ENCODE measurements around the gene FAM168A.

Gene FAM168A

DNA sequence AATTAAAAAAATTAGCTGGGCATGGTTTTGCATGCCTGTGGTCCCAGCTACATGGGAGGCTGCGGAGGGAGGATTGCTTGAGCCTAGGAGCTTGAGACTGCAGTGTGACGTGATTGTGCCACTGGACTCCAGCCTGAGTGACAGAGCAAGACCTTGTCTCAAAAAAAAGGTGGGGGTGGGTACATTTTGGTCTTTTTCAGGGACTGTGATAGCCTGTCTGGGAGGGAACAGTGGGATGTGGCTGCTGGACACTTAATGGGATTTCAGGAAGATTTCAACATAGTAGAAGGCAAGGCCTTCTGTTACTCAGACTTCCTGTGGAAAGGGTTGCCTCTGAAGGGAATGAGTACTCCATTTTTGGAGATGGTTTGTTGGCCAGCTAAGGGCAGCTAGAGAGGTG is 181.1 kb downstream of the FAM168A start:
- TF ChIP-seq EZH2phosphoT487 (conservative IDR thresholded peaks at IDR 0.05; ENCODE audit: low read length) = no peak
- TF ChIP-seq, protein P1, sequence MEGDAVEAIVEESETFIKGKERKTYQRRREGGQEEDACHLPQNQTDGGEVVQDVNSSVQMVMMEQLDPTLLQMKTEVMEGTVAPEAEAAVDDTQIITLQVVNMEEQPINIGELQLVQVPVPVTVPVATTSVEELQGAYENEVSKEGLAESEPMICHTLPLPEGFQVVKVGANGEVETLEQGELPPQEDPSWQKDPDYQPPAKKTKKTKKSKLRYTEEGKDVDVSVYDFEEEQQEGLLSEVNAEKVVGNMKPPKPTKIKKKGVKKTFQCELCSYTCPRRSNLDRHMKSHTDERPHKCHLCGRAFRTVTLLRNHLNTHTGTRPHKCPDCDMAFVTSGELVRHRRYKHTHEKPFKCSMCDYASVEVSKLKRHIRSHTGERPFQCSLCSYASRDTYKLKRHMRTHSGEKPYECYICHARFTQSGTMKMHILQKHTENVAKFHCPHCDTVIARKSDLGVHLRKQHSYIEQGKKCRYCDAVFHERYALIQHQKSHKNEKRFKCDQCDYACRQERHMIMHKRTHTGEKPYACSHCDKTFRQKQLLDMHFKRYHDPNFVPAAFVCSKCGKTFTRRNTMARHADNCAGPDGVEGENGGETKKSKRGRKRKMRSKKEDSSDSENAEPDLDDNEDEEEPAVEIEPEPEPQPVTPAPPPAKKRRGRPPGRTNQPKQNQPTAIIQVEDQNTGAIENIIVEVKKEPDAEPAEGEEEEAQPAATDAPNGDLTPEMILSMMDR (IDR thresholded peaks at IDR 0.05; ENCODE audit: insufficient read depth, low read length, poor library complexity, severe bottlenecking) = no peak
- Histone ChIP-seq H3K9me2 (replicated peaks; ENCODE audit: insufficient read depth, low read length) (no peaks in the 10 kb centered on the region), H3K4me3 (ENCODE audit: insufficient read depth, low read length, poor library complexity, severe bottlenecking) (no peak overlapping the region)

DNA sequence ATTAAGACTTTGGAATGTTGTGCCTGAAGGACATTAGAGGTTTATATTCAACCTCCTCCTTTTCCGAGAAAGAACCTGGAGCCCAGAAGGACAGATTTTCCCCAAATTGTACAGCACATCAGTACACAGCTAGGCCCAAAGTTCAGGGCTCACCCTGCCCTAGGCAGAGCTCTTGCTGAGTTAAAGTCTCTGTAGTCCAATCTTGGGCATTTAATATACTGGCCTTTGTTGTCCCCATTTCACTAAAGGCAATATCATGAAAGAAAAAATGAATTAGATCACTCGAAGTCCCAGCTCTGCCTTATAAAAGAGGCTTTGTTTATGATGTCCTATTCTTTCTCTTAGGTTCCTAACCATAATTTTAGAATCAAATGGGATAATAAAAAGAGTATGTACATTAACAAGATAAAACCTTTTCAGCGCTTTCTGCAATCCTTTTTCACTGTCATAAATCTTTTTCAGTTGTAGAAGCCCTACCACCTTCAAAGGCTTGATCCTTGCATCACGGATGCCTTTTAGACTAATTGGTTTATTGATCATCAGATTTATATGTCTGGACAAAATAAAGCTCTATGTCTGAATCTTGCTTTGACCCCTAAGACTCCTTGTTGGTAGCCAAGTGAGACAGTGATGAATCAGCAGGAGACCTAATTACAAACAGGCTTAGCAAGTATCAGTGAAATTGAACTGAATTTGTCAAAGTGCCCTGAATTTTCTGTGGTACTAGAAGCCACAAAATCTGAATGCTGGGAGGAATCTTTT is 181.9 kb downstream of the FAM168A start:
- H3K9me2 ChIP-seq (replicated peaks; ENCODE audit: insufficient read depth, low read length) = no peaks in the 10 kb centered on the region
- H3K36me3 ChIP-seq (ENCODE audit: low read length) = no peaks in the 10 kb centered on the region
- H3K9ac ChIP-seq (ENCODE audit: low read length) = no peak overlapping the region
- H3K27me3 ChIP-seq (ENCODE audit: low read length) = no peaks in the 10 kb centered on the region
- no peak overlapping the region for H3K4me2 ChIP-seq (ENCODE audit: low read depth, low read length, poor library complexity, severe bottlenecking)
- no peaks in the 10 kb centered on the region for H3F3A ChIP-seq (ENCODE audit: insufficient read depth)
- no peak overlapping the region for H2AFZ ChIP-seq (ENCODE audit: low read depth, low read length, severe bottlenecking)
- H3K79me2 ChIP-seq (ENCODE audit: insufficient read depth, low read length) = no peaks in the 10 kb centered on the region
- no peak overlapping the region for H3K4me3 ChIP-seq (ENCODE audit: insufficient read depth, low read length, poor library complexity, severe bottlenecking)
- no peak for TF ChIP-seq EZH2phosphoT487 (conservative IDR thresholded peaks at IDR 0.05; ENCODE audit: low read length)
- TF ChIP-seq, protein P1 (IDR thresholded peaks at IDR 0.05; ENCODE audit: insufficient read depth, low read length, poor library complexity, severe bottlenecking) = no peak
- H3K9me3 ChIP-seq (ENCODE audit: insufficient read depth, low read length) = no peaks in the 10 kb centered on the region
- H3K27ac ChIP-seq (ENCODE audit: low read depth, low read length) = no peak overlapping the region
- H4K20me1 ChIP-seq (ENCODE audit: low read depth, low read length) = no peaks in the 10 kb centered on the region

More for the DNA sequence above, 181.1 kb downstream of the FAM168A start:
- no peaks in the 10 kb centered on the region for H3F3A ChIP-seq (ENCODE audit: insufficient read depth)
- H3K27me3 ChIP-seq (ENCODE audit: low read length) = no peaks in the 10 kb centered on the region
- no peak overlapping the region for H3K27ac ChIP-seq (ENCODE audit: low read depth, low read length)
- H3K36me3 ChIP-seq (ENCODE audit: low read length) = no peaks in the 10 kb centered on the region
- no peak overlapping the region for H3K9ac ChIP-seq (ENCODE audit: low read length)
- no peak overlapping the region for H3K4me2 ChIP-seq (ENCODE audit: low read depth, low read length, poor library complexity, severe bottlenecking)
- H3K79me2 ChIP-seq (ENCODE audit: insufficient read depth, low read length) = no peaks in the 10 kb centered on the region
- H2AFZ ChIP-seq (ENCODE audit: low read depth, low read length, severe bottlenecking) = no peak overlapping the region
- H4K20me1 ChIP-seq (ENCODE audit: low read depth, low read length) = no peaks in the 10 kb centered on the region
- H3K9me3 ChIP-seq (ENCODE audit: insufficient read depth, low read length) = no peaks in the 10 kb centered on the region

DNA sequence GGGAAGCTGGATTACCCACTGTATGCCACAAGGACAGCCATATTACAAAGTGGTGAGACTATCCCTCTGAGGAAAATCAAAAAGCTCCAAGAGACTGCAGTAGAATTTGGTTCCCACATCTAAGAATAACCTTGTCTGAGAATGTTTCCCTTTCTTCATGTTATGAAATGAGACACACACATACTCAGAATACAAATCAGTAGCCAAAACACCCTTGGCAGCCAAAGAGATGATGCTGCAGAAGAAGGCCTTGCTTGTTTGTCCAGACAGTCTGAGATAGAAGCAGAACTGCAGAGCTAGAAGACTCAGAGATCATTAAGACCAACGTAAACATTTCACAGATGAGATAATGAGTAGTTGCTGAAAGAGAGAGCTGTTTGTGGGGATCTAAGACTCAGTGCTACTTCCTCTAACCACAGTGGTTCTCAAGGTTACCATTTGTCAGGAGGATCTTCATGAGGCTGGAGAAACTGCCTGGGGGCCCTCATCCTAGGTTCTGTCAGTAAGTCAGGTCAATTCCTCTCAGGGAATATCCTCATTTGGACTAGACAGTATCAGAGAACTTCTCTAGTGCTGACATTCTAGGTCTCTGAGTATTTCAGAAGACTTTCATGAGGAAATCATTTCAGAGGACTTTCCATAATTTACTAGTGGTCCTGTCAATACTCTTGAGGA is 182.8 kb downstream of the FAM168A start:
- Histone ChIP-seq H3K9me3 (ENCODE audit: insufficient read depth, low read length) (no peaks in the 10 kb centered on the region), H3K27me3 (ENCODE audit: low read length) (no peaks in the 10 kb centered on the region), H3F3A (ENCODE audit: insufficient read depth) (no peaks in the 10 kb centered on the region), H2AFZ (ENCODE audit: low read depth, low read length, severe bottlenecking) (no peak overlapping the region), H3K9me2 (replicated peaks; ENCODE audit: insufficient read depth, low read length) (no peaks in the 10 kb centered on the region), H3K27ac (ENCODE audit: low read depth, low read length) (no peak overlapping the region), H3K36me3 (ENCODE audit: low read length) (no peaks in the 10 kb centered on the region), H4K20me1 (ENCODE audit: low read depth, low read length) (no peaks in the 10 kb centered on the region), H3K4me3 (ENCODE audit: insufficient read depth, low read length, poor library complexity, severe bottlenecking) (no peak overlapping the region), H3K9ac (ENCODE audit: low read length) (no peak overlapping the region), H3K4me2 (ENCODE audit: low read depth, low read length, poor library complexity, severe bottlenecking) (no peak overlapping the region), H3K79me2 (ENCODE audit: insufficient read depth, low read length) (no peaks in the 10 kb centered on the region)
- TF ChIP-seq, protein P1 (IDR thresholded peaks at IDR 0.05; ENCODE audit: insufficient read depth, low read length, poor library complexity, severe bottlenecking) = no peak
- TF ChIP-seq EZH2phosphoT487 (conservative IDR thresholded peaks at IDR 0.05; ENCODE audit: low read length) = no peak
